GM18517 (cell line): ENCODE results near the gene CYBB.

ENCODE experiments used
- ATAC-seq: cut with Tn5 transposase; IDR thresholded peaks from one replicate; pipeline ENCODE4 v1.9.1; 2021; ENCODE audit warnings: mild to moderate bottlenecking, moderate library complexity; ENCODE audit not compliant: unreplicated experiment

Gene CYBB

GRCh38 chrX:37834937-37835336, 55.1 kb downstream of the CYBB start:
- no peak for ATAC-seq

- ATAC-seq: no peak
Observed at GRCh38 chrX:37840931-37841330, 61.1 kb downstream of the CYBB start.

DNA sequence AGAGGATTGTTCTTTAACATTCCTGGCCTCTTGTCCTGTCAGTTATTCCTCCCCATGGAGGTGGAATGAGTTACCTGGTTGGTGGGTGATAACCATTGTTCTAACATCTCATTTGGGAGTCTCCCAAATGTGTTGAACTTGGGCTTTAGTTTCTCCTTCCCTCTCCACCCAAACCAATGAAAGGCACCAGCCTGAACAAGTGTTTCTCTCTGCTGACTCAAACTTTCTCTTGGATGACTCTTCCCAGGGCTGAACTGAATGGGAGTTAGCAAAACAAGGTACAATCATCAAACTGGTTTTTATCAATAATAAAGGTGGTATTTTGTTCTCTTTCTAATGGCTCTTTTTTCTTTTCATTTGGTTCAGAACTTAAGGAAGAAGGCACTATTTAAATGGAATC, 64.8 kb downstream of the CYBB start:
- no peak for ATAC-seq

GRCh38 chrX:37846141-37846540, 66.3 kb downstream of the CYBB start:
- ATAC-seq: no peak

- ATAC-seq: no peak
Observed at GRCh38 chrX:37846558-37846933, 66.7 kb downstream of the CYBB start.

DNA sequence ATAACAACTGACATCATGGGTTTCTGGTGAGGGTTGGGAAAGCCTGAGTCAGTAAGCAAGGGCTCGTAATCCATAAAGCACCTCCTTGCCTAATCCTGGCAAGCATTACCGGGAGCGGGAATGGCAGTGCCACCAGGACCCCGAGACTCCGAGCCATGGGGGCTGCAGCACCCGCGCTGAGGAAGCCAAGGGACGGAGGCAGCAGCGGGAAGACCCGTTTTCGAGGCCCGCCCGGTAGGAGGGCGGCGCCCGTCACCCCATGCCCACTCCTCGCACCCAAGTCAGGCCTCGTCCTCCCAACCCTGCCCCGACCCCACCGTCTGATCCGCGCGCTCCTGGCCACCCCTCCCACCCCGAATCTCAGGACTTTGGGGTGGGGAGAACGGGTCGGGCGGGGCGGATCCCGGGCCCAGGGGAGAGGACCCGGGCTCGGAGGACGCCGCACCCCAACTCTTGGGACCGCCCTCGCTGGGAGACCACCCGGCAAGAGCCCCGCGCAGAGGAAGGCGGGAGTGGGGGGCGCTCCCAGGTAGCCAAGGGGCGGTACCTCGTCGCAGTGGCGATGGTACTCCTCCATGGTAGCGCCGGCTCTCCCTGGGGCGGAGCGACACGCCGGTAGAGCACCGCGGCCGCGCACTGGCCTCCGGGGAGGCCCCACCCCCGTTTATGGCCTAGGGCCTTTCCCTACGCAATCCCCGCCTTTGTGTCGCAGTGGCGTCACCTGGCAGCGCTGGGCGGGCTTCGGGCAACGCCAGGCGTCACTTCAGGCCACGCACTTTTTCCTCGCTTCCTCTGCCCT, 67.3 kb downstream of the CYBB start, which contains the start of gene DYNLT3:
TSS of gene DYNLT3 (minus strand) at position 638 of the 799 bp plus-strand sequence. CDS start at position 577, 61 bp downstream.
- peak; percentile 93 for ATAC-seq

- ATAC-seq: peak; percentile 37
Observed at GRCh38 chrX:37847733-37848197, 67.9 kb downstream of the CYBB start.

- no peak for ATAC-seq
Observed at GRCh38 chrX:37854148-37854547, 74.3 kb downstream of the CYBB start.

DNA sequence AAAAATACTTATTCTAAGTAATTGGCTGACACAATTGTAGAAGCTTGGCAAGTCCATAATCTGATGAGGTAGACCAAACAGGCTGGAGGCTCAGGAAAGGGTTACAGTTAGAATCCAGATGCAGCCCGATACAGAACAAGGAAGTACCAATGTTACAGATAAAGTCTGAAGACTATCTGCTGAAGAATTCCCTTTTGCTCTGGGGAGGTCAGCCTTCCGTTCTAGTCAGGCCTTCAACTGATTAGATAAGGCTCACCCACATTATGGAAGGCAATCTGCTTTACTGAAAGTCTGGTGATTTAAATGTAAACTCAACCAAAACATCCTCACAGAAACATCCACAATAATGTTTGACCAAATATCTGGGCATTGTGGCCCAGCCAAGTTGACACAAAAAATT, 74.9 kb downstream of the CYBB start:
- ATAC-seq: no peak

DNA sequence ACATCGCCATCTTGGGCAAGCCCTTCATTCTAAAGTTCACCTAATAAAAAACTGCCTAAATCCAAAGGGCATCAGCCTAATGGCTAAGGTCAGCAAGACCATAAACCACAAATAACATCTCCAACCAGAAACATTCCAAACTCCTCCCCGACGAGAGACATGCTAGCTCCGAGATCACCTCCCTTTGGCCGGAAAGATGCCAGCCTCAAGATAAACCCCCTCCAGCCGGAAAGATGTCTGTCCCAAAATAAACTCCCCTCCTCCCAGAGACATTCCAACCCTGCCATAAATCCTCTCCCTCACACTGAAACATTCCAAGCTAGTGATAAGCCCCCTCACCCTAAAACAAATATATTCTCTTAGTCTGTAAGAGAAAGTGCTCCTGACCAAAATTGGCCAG, 80.9 kb downstream of the CYBB start:
- ATAC-seq: no peak

DNA sequence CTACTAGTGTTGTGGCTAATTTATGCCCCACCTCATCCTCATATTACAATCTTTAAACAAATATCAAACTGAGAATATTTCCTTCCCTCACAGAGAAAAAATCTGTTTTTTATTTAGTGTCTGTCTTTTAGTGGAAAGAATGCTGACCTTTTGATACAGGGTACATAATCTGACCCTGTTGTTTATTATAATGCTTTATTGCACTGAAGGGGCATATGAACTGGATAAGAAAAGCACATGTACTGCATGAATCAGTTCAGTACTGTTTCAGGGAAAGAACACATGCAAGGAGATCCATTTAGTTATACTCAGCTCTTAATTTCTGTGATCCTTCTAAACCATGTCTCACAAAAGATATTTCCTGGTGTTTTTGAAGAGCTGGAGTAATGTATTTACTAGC, 83.0 kb downstream of the CYBB start:
- ATAC-seq: no peak
